ENCODE results near the gene DIPK1C.

DIPK1C gene

DNA sequence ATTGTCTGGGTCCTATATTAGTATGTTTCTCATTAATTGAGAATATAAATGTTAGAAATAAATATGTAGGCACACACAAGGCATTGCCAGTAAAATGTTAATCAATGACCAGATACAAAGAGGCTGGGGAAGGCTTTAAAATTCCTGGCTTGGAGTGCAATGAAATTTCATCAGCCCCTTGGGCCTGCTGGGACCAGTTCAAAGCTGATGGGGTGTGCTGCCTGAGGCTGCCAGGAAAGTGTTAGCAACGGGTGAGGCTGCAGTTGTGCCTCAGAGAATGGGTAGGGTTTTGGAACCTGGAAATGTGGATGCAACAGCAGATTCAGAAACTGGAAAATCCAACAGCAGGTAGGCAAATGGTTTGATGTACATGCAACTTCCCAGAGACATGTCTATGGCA, 68.9 kb downstream of the DIPK1C start:
- DNase-seq (ENCODE audit: low spot score) = no peak

DNA sequence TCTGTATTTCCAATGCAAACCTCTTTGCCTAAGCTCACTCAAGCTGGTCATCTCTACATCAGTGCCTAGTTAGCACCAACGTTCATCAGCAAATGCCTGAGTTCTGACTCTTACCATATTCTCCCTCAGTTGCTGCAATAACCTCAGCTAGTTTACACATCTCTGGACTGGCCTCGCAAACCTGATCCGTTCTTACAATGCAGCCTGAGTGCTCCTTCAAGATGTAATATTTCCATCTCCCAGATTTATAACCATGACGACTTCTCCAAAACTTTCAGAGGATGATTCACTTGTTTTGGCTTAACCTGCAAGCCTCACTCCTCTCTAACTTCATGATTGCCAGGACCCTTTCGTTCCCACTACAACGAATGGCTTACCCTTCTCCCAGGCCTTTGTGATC, 69.7 kb downstream of the DIPK1C start:
- no peak for DNase-seq (ENCODE audit: low spot score)

All from iPS-NIHi11 (cell line).